HL-60 (cell line): ENCODE measurements around the gene CRIM1.

Source experiments
- CTCF ChIP-seq: IDR thresholded peaks from one replicate; pipeline ENCODE4 v1.5.1; 2011; ENCODE audit warnings: low read length, control low read depth, inconsistent platforms; ENCODE audit not compliant: insufficient read depth
- GABPA ChIP-seq: IDR thresholded peaks from 2 replicates; pipeline ENCODE4 v1.6.1; 2012; ENCODE audit warnings: low read depth
- POLR2AphosphoS5 ChIP-seq: IDR thresholded peaks from 2 replicates; pipeline ENCODE4 v1.6.1; 2012; ENCODE audit warnings: low read depth

GRCh38 chr2:36487947-36488346 is 132.4 kb downstream of the CRIM1 start:
- TF ChIP-seq CTCF (no peak), POLR2AphosphoS5 (no peak), GABPA (no peak)
